Effector memory CD4-positive, alpha-beta T cell (primary cell): Measurements from ENCODE around the gene TNFAIP8L3.

ENCODE experiments used
- DNase-seq, 3 donors: peaks; one replicate each; pipeline ENCODE4 v3.0.0-alpha.2; 2020
- H3K27ac ChIP-seq: 2 replicates; pipeline ENCODE4 v1.7.0; 2013; ENCODE audit warnings: mild to moderate bottlenecking, low read length, moderate library complexity; ENCODE audit not compliant: insufficient read depth, poor library complexity, severe bottlenecking
- H3K27me3 ChIP-seq: replicated peaks from 2 replicates; pipeline ENCODE4 v1.7.0; 2013; ENCODE audit warnings: mild to moderate bottlenecking, low read length; ENCODE audit not compliant: insufficient read depth, control insufficient read depth, poor library complexity, severe bottlenecking
- H3K36me3 ChIP-seq: 2 replicates; pipeline ENCODE4 v1.7.0; 2013; ENCODE audit warnings: mild to moderate bottlenecking, low read length, moderate library complexity; ENCODE audit not compliant: control insufficient read depth, insufficient read depth
- H3K4me1 ChIP-seq: 2 replicates; pipeline ENCODE4 v1.7.0; 2013; ENCODE audit warnings: low read length, mild to moderate bottlenecking; ENCODE audit not compliant: control insufficient read depth, insufficient read depth, poor library complexity, severe bottlenecking
- H3K4me3 ChIP-seq: 2 replicates; pipeline ENCODE4 v1.7.0; 2013; ENCODE audit warnings: low read length, low read depth, mild to moderate bottlenecking; ENCODE audit not compliant: insufficient read depth, poor library complexity, severe bottlenecking
- H3K9me3 ChIP-seq: 2 replicates; pipeline ENCODE4 v1.7.0; 2013; ENCODE audit warnings: mild to moderate bottlenecking, low read length, moderate library complexity; ENCODE audit not compliant: control insufficient read depth

TNFAIP8L3 gene

GRCh38 chr15:51117270-51117669 is 22.6 kb upstream of the TNFAIP8L3 start:
- H3K4me3 ChIP-seq = no peak overlapping the region
- no peak overlapping the region for H3K27ac ChIP-seq
- no peaks in the 10 kb centered on the region for H3K4me1 ChIP-seq
- H3K27me3 ChIP-seq = no peaks in the 10 kb centered on the region
- DNase-seq = no peak
- no peaks in the 10 kb centered on the region for H3K36me3 ChIP-seq
- no peaks in the 10 kb centered on the region for H3K9me3 ChIP-seq

GRCh38 chr15:51114437-51115119 is 19.9 kb upstream of the TNFAIP8L3 start:
- Histone ChIP-seq H3K27me3 (no peaks in the 10 kb centered on the region), H3K36me3 (no peaks in the 10 kb centered on the region), H3K4me1 (no peaks in the 10 kb centered on the region), H3K4me3 (no peak overlapping the region), H3K9me3 (no peaks in the 10 kb centered on the region), H3K27ac (no peak overlapping the region)
- no peak for DNase-seq

GRCh38 chr15:51112078-51112477 is 17.4 kb upstream of the TNFAIP8L3 start:
- no peaks in the 10 kb centered on the region for H3K9me3 ChIP-seq
- no peaks in the 10 kb centered on the region for H3K27me3 ChIP-seq
- no peaks in the 10 kb centered on the region for H3K4me1 ChIP-seq
- no peak overlapping the region for H3K27ac ChIP-seq
- no peak overlapping the region for H3K4me3 ChIP-seq
- DNase-seq = no peak
- no peaks in the 10 kb centered on the region for H3K36me3 ChIP-seq

- no peaks in the 10 kb centered on the region for H3K4me1 ChIP-seq
- no peak overlapping the region for H3K4me3 ChIP-seq
- H3K9me3 ChIP-seq = no peaks in the 10 kb centered on the region
- no peaks in the 10 kb centered on the region for H3K36me3 ChIP-seq
- H3K27me3 ChIP-seq = no peaks in the 10 kb centered on the region
- H3K27ac ChIP-seq = no peak overlapping the region
- DNase-seq = no peak
Measured at GRCh38 chr15:51111061-51111460, 16.4 kb upstream of the TNFAIP8L3 start.

GRCh38 chr15:51110171-51110570 is 15.5 kb upstream of the TNFAIP8L3 start:
- no peaks in the 10 kb centered on the region for H3K27me3 ChIP-seq
- H3K27ac ChIP-seq = no peak overlapping the region
- no peaks in the 10 kb centered on the region for H3K9me3 ChIP-seq
- no peaks in the 10 kb centered on the region for H3K36me3 ChIP-seq
- no peaks in the 10 kb centered on the region for H3K4me1 ChIP-seq
- no peak overlapping the region for H3K4me3 ChIP-seq
- no peak for DNase-seq

- DNase-seq = no peak
Measured at GRCh38 chr15:51108933-51109550, 14.3 kb upstream of the TNFAIP8L3 start.

GRCh38 chr15:51107612-51108011 is 12.9 kb upstream of the TNFAIP8L3 start:
- Histone ChIP-seq H3K36me3 (no peaks in the 10 kb centered on the region), H3K27me3 (no peaks in the 10 kb centered on the region), H3K27ac (no peak overlapping the region), H3K4me3 (no peak overlapping the region), H3K9me3 (no peaks in the 10 kb centered on the region), H3K4me1 (no peaks in the 10 kb centered on the region)
- DNase-seq = no peak

More at GRCh38 chr15:51108933-51109550, 14.3 kb upstream of the TNFAIP8L3 start:
- Histone ChIP-seq H3K36me3 (no peaks in the 10 kb centered on the region), H3K27me3 (no peaks in the 10 kb centered on the region), H3K9me3 (no peaks in the 10 kb centered on the region), H3K4me1 (no peaks in the 10 kb centered on the region), H3K27ac (no peak overlapping the region), H3K4me3 (no peak overlapping the region)

GRCh38 chr15:51106481-51106880 is 11.8 kb upstream of the TNFAIP8L3 start:
- H3K27ac ChIP-seq = no peak overlapping the region
- H3K4me1 ChIP-seq = no peaks in the 10 kb centered on the region
- no peak for DNase-seq
- H3K9me3 ChIP-seq = no peaks in the 10 kb centered on the region
- no peak overlapping the region for H3K4me3 ChIP-seq
- H3K27me3 ChIP-seq = no peaks in the 10 kb centered on the region
- no peaks in the 10 kb centered on the region for H3K36me3 ChIP-seq

GRCh38 chr15:51105430-51106016 is 10.8 kb upstream of the TNFAIP8L3 start:
- H3K4me1 ChIP-seq = no peaks in the 10 kb centered on the region
- no peak overlapping the region for H3K4me3 ChIP-seq
- no peak overlapping the region for H3K27ac ChIP-seq
- H3K36me3 ChIP-seq = no peaks in the 10 kb centered on the region
- H3K9me3 ChIP-seq = no peaks in the 10 kb centered on the region
- DNase-seq = no peak
- no peaks in the 10 kb centered on the region for H3K27me3 ChIP-seq

GRCh38 chr15:51104512-51104911 is 9.8 kb upstream of the TNFAIP8L3 start:
- DNase-seq = no peak
- Histone ChIP-seq H3K27me3 (peaks cover 1% of the 10 kb centered on the region), H3K9me3 (no peaks in the 10 kb centered on the region), H3K36me3 (no peaks in the 10 kb centered on the region), H3K4me3 (no peak overlapping the region), H3K27ac (no peak overlapping the region), H3K4me1 (no peaks in the 10 kb centered on the region)
